Activated naive CD4-positive, alpha-beta T cell treated with anti-CD3 and anti-CD28 coated beads, Interleukin-2, amount 50 U/mL, for 24 hours (primary cell): ENCODE results near the gene TRIM33.
"Not testable (repeated sequence)": the region's sequence is repeated elsewhere in the genome, so short reads cannot be mapped to it uniquely, and the experiment has no call there.

Experiments used
- H3K27ac Mint-ChIP-seq: one replicate; pipeline ENCODE4 v1.8.0; 2021; ENCODE audit warnings: mild to moderate bottlenecking, mixed read lengths
- H3K27me3 Mint-ChIP-seq: one replicate; pipeline ENCODE4 v1.8.0; 2021; ENCODE audit warnings: mixed read lengths
- H3K36me3 Mint-ChIP-seq: one replicate; pipeline ENCODE4 v1.8.0; 2021; ENCODE audit warnings: mixed read lengths
- H3K4me1 Mint-ChIP-seq: one replicate; pipeline ENCODE4 v1.8.0; 2021; ENCODE audit warnings: mixed read lengths
- H3K4me3 Mint-ChIP-seq: one replicate; pipeline ENCODE4 v1.8.0; 2021; ENCODE audit warnings: mild to moderate bottlenecking, mixed read lengths
- H3K9me3 Mint-ChIP-seq: one replicate; pipeline ENCODE4 v1.8.0; 2021; ENCODE audit warnings: mixed read lengths

The TRIM33 gene

GRCh38 chr1:114458237-114458777, 52.7 kb downstream of the TRIM33 start:
- H3K4me3 Mint-ChIP-seq, result no peak overlapping the region
- H3K4me1 Mint-ChIP-seq, result peaks cover 18% of the 10 kb centered on the region
- H3K27ac Mint-ChIP-seq, result peak overlapping the region; percentile 66
- peaks cover 31% of the 10 kb centered on the region for H3K36me3 Mint-ChIP-seq
- no peaks in the 10 kb centered on the region for H3K9me3 Mint-ChIP-seq
- no peaks in the 10 kb centered on the region for H3K27me3 Mint-ChIP-seq

GRCh38 chr1:114457675-114458236, 53.2 kb downstream of the TRIM33 start:
- Mint-ChIP-seq H3K4me1 (peaks cover 19% of the 10 kb centered on the region), H3K27me3 (no peaks in the 10 kb centered on the region), H3K36me3 (peaks cover 33% of the 10 kb centered on the region), H3K4me3 (no peak overlapping the region), H3K9me3 (no peaks in the 10 kb centered on the region), H3K27ac (peak overlapping the region; percentile 66)

- Mint-ChIP-seq H3K4me1 (peaks cover 19% of the 10 kb centered on the region), H3K4me3 (no peak overlapping the region), H3K27ac (no peak overlapping the region), H3K9me3 (no peaks in the 10 kb centered on the region), H3K36me3 (peaks cover 34% of the 10 kb centered on the region), H3K27me3 (no peaks in the 10 kb centered on the region)
These were observed 54.4 kb downstream of the TRIM33 start for GRCh38 chr1:114456586-114456985.

GRCh38 chr1:114455102-114455785, 55.8 kb downstream of the TRIM33 start:
- H3K4me1 Mint-ChIP-seq, result peaks cover 19% of the 10 kb centered on the region
- peaks cover 32% of the 10 kb centered on the region for H3K36me3 Mint-ChIP-seq
- no peaks in the 10 kb centered on the region for H3K9me3 Mint-ChIP-seq
- peak overlapping the region; percentile 41 for H3K27ac Mint-ChIP-seq
- H3K27me3 Mint-ChIP-seq, result no peaks in the 10 kb centered on the region
- H3K4me3 Mint-ChIP-seq, result no peak overlapping the region

- H3K27ac Mint-ChIP-seq, result no peak overlapping the region
- peaks cover 31% of the 10 kb centered on the region for H3K36me3 Mint-ChIP-seq
- H3K4me1 Mint-ChIP-seq, result peaks cover 13% of the 10 kb centered on the region
- H3K27me3 Mint-ChIP-seq, result no peaks in the 10 kb centered on the region
- no peak overlapping the region for H3K4me3 Mint-ChIP-seq
- H3K9me3 Mint-ChIP-seq, result no peaks in the 10 kb centered on the region
These were observed 56.5 kb downstream of the TRIM33 start for GRCh38 chr1:114454539-114454938.

- no peaks in the 10 kb centered on the region for H3K27me3 Mint-ChIP-seq
- peaks cover 7% of the 10 kb centered on the region for H3K4me1 Mint-ChIP-seq
- no peaks in the 10 kb centered on the region for H3K9me3 Mint-ChIP-seq
- no peak overlapping the region for H3K4me3 Mint-ChIP-seq
- H3K36me3 Mint-ChIP-seq, result peaks cover 31% of the 10 kb centered on the region
- H3K27ac Mint-ChIP-seq, result peak overlapping the region; percentile 30
These were observed 57.6 kb downstream of the TRIM33 start for GRCh38 chr1:114453361-114453784.

- no peak overlapping the region for H3K27ac Mint-ChIP-seq
- no peaks in the 10 kb centered on the region for H3K27me3 Mint-ChIP-seq
- H3K36me3 Mint-ChIP-seq, result peaks cover 23% of the 10 kb centered on the region
- H3K4me1 Mint-ChIP-seq, result peaks cover 13% of the 10 kb centered on the region
- H3K9me3 Mint-ChIP-seq, result no peaks in the 10 kb centered on the region
- no peak overlapping the region for H3K4me3 Mint-ChIP-seq
These were observed 62.5 kb downstream of the TRIM33 start for GRCh38 chr1:114448370-114449036.

GRCh38 chr1:114446198-114446597, 64.8 kb downstream of the TRIM33 start:
- peaks cover 11% of the 10 kb centered on the region for H3K4me1 Mint-ChIP-seq
- H3K36me3 Mint-ChIP-seq, result peaks cover 21% of the 10 kb centered on the region
- H3K9me3 Mint-ChIP-seq, result no peaks in the 10 kb centered on the region
- H3K4me3 Mint-ChIP-seq, result no peak overlapping the region
- H3K27ac Mint-ChIP-seq, result no peak overlapping the region
- H3K27me3 Mint-ChIP-seq, result no peaks in the 10 kb centered on the region

GRCh38 chr1:114443226-114443625, 67.8 kb downstream of the TRIM33 start:
- not testable (repeated sequence) for H3K9me3 Mint-ChIP-seq, H3K27ac Mint-ChIP-seq, H3K4me3 Mint-ChIP-seq, H3K27me3 Mint-ChIP-seq
- H3K36me3 Mint-ChIP-seq, result peaks cover 30% of the 10 kb centered on the region
- H3K4me1 Mint-ChIP-seq, result peaks cover 28% of the 10 kb centered on the region

- Mint-ChIP-seq H3K4me3 (no peak overlapping the region), H3K36me3 (peaks cover 30% of the 10 kb centered on the region), H3K27me3 (no peaks in the 10 kb centered on the region), H3K9me3 (no peaks in the 10 kb centered on the region), H3K4me1 (peaks cover 30% of the 10 kb centered on the region), H3K27ac (no peak overlapping the region)
These were observed 69.7 kb downstream of the TRIM33 start for GRCh38 chr1:114441332-114441731.

GRCh38 chr1:114439369-114439768, 71.6 kb downstream of the TRIM33 start:
- H3K4me1 Mint-ChIP-seq, result peaks cover 32% of the 10 kb centered on the region
- H3K27ac Mint-ChIP-seq, result peak overlapping the region; percentile 24
- no peaks in the 10 kb centered on the region for H3K9me3 Mint-ChIP-seq
- H3K36me3 Mint-ChIP-seq, result peaks cover 23% of the 10 kb centered on the region
- no peaks in the 10 kb centered on the region for H3K27me3 Mint-ChIP-seq
- no peak overlapping the region for H3K4me3 Mint-ChIP-seq

GRCh38 chr1:114437812-114438211, 73.2 kb downstream of the TRIM33 start:
- no peaks in the 10 kb centered on the region for H3K27me3 Mint-ChIP-seq
- no peaks in the 10 kb centered on the region for H3K9me3 Mint-ChIP-seq
- no peak overlapping the region for H3K27ac Mint-ChIP-seq
- H3K4me1 Mint-ChIP-seq, result peaks cover 30% of the 10 kb centered on the region
- H3K4me3 Mint-ChIP-seq, result no peak overlapping the region
- peaks cover 19% of the 10 kb centered on the region for H3K36me3 Mint-ChIP-seq

- Mint-ChIP-seq H3K36me3 (peaks cover 18% of the 10 kb centered on the region), H3K27me3 (no peaks in the 10 kb centered on the region), H3K4me3 (no peak overlapping the region), H3K4me1 (peaks cover 30% of the 10 kb centered on the region), H3K27ac (no peak overlapping the region), H3K9me3 (no peaks in the 10 kb centered on the region)
These were observed 74.2 kb downstream of the TRIM33 start for GRCh38 chr1:114436799-114437198.

- no peak overlapping the region for H3K4me3 Mint-ChIP-seq
- H3K27me3 Mint-ChIP-seq, result no peaks in the 10 kb centered on the region
- peak overlapping the region; percentile 38 for H3K27ac Mint-ChIP-seq
These were observed 75.8 kb downstream of the TRIM33 start for GRCh38 chr1:114435088-114435715.

GRCh38 chr1:114431026-114431425, 80.0 kb downstream of the TRIM33 start:
- H3K27ac Mint-ChIP-seq, result no peak overlapping the region
- H3K36me3 Mint-ChIP-seq, result peaks cover 6% of the 10 kb centered on the region
- no peaks in the 10 kb centered on the region for H3K9me3 Mint-ChIP-seq
- H3K4me3 Mint-ChIP-seq, result no peak overlapping the region
- H3K27me3 Mint-ChIP-seq, result no peaks in the 10 kb centered on the region
- peaks cover 10% of the 10 kb centered on the region for H3K4me1 Mint-ChIP-seq

More at GRCh38 chr1:114435088-114435715, 75.8 kb downstream of the TRIM33 start:
- no peaks in the 10 kb centered on the region for H3K9me3 Mint-ChIP-seq
- peaks cover 14% of the 10 kb centered on the region for H3K36me3 Mint-ChIP-seq
- H3K4me1 Mint-ChIP-seq, result peaks cover 29% of the 10 kb centered on the region
